ENCODE measurements around the gene MLLT6. TPM values are rescaled to one million over a fixed set of nuclear protein-coding genes. Genes with fewer than 3 reads are reported as not detected.

MLLT6 gene
- total RNA-seq, 2 experiments from 2014 or later: 211 to 219 TPM

DNA sequence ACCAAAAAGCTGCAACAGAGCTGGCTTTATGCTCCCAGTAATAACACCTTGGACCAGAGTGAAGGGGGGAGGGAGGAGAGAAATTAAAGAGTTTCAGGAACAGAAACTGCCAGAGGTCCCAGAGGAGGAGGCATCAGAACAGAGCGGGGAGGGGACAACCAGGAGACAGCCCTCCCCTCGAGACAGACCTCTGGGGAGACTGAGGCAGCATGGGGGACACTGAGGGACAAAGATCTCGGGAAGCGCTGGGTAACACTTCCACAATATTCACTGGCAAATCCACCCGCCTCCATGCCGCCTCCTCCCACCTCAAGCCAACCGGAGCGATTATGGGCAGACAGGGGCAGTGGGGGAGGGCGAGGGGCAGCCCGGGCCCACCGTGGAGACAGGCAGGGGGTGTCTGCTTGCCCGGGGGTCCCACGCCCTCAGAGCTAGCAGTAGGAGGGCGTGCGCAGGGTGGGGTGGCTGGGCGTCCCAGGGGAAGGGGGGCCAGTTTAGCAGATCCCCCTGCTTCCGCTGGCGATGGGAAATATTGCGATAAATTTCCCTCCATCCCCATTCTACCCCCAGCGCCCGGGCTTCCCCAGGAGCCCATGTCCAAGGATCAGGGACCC, 41.9 kb downstream of the MLLT6 start:
- no peak for DNase-seq
- peaks cover 53% of the 10 kb centered on the region for H3K27me3 Mint-ChIP-seq (ENCODE audit: low read depth)
- no peaks in the 10 kb centered on the region for H3K9me3 Mint-ChIP-seq (ENCODE audit: insufficient read depth)
- H3K27ac Mint-ChIP-seq: no peak overlapping the region
- H3K4me1 Mint-ChIP-seq (ENCODE audit: low read depth): peaks cover 47% of the 10 kb centered on the region
- no peak for ATAC-seq
- POLR2A ChIA-PET: interaction anchor here (0.6 to 1.7 kb wide), 3 partner anchors 19 to 858 kb away, joined by 4 read pairs; partner anchors contain the start of gene MLLT6
- peaks cover 3% of the 10 kb centered on the region for H3K36me3 Mint-ChIP-seq (ENCODE audit: low read depth)
- peak overlapping the region; percentile 34 for H3K4me3 Mint-ChIP-seq
- CTCF ChIA-PET: interaction anchor here (0.9 to 2.2 kb wide), 5 partner anchors 12 to 79 kb away, joined by 3 to 9 read pairs (median 3); partner anchors contain the start of gene CISD3

GRCh38 chr17:38747463-38748148, 42.5 kb downstream of the MLLT6 start:
- ATAC-seq: no peak
- H3K36me3 Mint-ChIP-seq (ENCODE audit: low read depth): peaks cover 5% of the 10 kb centered on the region
- ChIA-PET CTCF (interaction anchor here (0.7 to 1.2 kb wide), 2 partner anchors 17 to 1615 kb away, joined by 3 read pairs; partner anchors contain the start of gene CISD3), POLR2A (no interaction called here)
- H3K4me1 Mint-ChIP-seq (ENCODE audit: low read depth): peaks cover 45% of the 10 kb centered on the region
- no peak for DNase-seq
- H3K4me3 Mint-ChIP-seq: peak overlapping the region; percentile 62
- peaks cover 53% of the 10 kb centered on the region for H3K27me3 Mint-ChIP-seq (ENCODE audit: low read depth)
- no peaks in the 10 kb centered on the region for H3K9me3 Mint-ChIP-seq (ENCODE audit: insufficient read depth)
- no peak overlapping the region for H3K27ac Mint-ChIP-seq

- DNase-seq (no peak), ATAC-seq (no peak)
- ChIA-PET CTCF (interaction anchor here (0.7 kb wide), 1 partner anchor 1614 kb away, joined by 3 read pairs; no protein-coding TSS in a partner anchor), POLR2A (no interaction called here)
- peak within 1 kb of the TSS; percentile 99 for H3K4me3 Mint-ChIP-seq
- H3K27me3 Mint-ChIP-seq (ENCODE audit: low read depth): peaks cover 53% of the 10 kb centered on the region
- no peak within 1 kb of the TSS for H3K27ac Mint-ChIP-seq
- peaks cover 43% of the 10 kb centered on the region for H3K4me1 Mint-ChIP-seq (ENCODE audit: low read depth)
- H3K36me3 Mint-ChIP-seq (ENCODE audit: low read depth): peaks cover 10% of the 10 kb centered on the region
- H3K9me3 Mint-ChIP-seq (ENCODE audit: insufficient read depth): no peaks in the 10 kb centered on the region
Observed at GRCh38 chr17:38748149-38748891, 43.2 kb downstream of the MLLT6 start, which contains the start of gene PCGF2. PCGF2 (minus strand) TSS chr17:38748336; CDS start chr17:38740402, 7,934 bp downstream.

DNA sequence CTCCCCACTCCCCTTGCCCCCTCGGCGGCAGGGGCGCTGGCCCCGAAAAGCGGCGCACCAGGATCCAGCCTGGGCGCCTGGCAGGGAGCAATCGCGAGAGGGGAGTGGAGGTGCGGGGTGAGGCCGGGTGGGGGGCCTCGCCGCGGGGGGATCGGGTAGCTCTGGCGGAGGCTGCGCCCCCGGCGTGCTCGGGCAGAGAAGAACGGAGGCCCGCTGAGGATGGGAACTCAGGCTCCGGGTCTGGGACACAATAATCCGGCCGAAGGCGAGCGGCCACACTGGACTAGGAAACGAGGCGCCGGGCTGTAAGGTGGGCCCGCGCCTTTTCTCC, 43.8 kb downstream of the MLLT6 start:
- DNase-seq (no peak), ATAC-seq (no peak)
- ChIA-PET CTCF (interaction anchor here (1.1 kb wide), 1 partner anchor 14 kb away, joined by 8 read pairs; no protein-coding TSS in a partner anchor), POLR2A (no interaction called here)
- Mint-ChIP-seq H3K27me3 (ENCODE audit: low read depth) (peaks cover 53% of the 10 kb centered on the region), H3K4me3 (peak overlapping the region; percentile 99), H3K36me3 (ENCODE audit: low read depth) (peaks cover 13% of the 10 kb centered on the region), H3K27ac (no peak overlapping the region), H3K9me3 (ENCODE audit: insufficient read depth) (no peaks in the 10 kb centered on the region), H3K4me1 (ENCODE audit: low read depth) (peaks cover 47% of the 10 kb centered on the region)

DNA sequence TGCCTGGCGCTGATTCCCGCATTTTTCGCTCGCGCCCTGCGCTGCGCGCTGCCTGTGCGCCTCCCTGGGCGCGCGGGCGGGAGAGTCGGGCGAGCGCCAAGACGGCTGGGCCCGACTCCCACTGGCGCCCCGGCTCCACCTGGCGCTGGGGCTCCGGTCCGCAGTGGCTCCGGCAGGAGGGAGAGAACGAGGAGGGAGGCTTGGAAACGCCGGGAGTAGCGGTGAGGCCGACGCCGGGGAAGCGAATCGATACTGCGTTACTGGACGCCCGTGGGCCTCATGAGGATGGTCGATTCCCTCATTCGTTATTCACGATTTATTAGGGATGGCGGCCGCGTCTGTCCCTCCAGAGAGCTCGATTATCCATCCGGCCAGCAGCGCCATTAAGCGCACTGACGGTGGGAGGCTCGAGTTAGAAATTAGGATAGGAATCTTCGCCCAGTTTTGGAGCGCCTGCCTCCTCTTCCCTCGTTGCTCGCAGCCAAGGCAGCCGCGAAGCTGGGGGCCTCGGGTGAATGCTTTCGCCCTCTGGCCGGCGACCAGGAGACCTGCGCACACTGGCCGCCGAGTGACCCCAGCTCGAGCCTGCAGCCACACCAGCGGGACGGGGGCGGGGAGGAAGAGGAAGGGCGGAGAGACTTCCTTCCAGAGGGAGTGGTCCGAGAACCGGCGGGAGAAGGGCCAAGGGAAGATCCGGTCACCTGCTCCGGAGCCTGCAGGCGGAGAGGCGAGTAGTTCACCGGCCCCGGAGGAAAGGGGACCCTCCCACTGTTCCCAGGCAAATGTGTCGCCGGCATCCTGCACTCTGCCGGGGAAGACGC, 44.4 kb downstream of the MLLT6 start:
- ATAC-seq (no peak), DNase-seq (no peak)
- H3K9me3 Mint-ChIP-seq (ENCODE audit: insufficient read depth): no peaks in the 10 kb centered on the region
- H3K27me3 Mint-ChIP-seq (ENCODE audit: low read depth): peaks cover 50% of the 10 kb centered on the region
- no peak overlapping the region for H3K27ac Mint-ChIP-seq
- CTCF ChIA-PET: interaction anchor here (0.8 to 1.1 kb wide), 2 partner anchors 14 to 19 kb away, joined by 3 to 8 read pairs; partner anchors contain the start of gene CISD3
- H3K36me3 Mint-ChIP-seq (ENCODE audit: low read depth): peaks cover 16% of the 10 kb centered on the region
- peak overlapping the region; percentile 99 for H3K4me3 Mint-ChIP-seq
- peaks cover 50% of the 10 kb centered on the region for H3K4me1 Mint-ChIP-seq (ENCODE audit: low read depth)
- POLR2A ChIA-PET: no interaction called here

DNA sequence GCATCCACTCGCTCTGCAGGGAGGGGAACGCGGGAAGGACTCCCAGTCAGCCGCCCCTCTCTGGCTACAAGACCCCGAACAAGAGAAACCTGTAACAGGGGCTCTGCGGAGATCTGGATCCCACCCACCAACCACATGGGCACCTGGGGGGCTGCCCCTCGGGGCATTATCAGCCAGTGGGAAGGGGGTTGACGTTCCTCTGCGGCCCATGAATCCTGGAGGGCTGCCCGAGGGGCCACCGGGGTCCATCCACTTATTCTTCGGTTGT, 44.9 kb downstream of the MLLT6 start:
- no peaks in the 10 kb centered on the region for H3K9me3 Mint-ChIP-seq (ENCODE audit: insufficient read depth)

GRCh38 chr17:38750312-38751121, 45.4 kb downstream of the MLLT6 start:
- Mint-ChIP-seq H3K36me3 (ENCODE audit: low read depth) (peaks cover 20% of the 10 kb centered on the region), H3K9me3 (ENCODE audit: insufficient read depth) (no peaks in the 10 kb centered on the region), H3K4me1 (ENCODE audit: low read depth) (peaks cover 54% of the 10 kb centered on the region), H3K27me3 (ENCODE audit: low read depth) (peaks cover 44% of the 10 kb centered on the region), H3K27ac (no peak overlapping the region), H3K4me3 (peak overlapping the region; percentile 99)
- ChIA-PET CTCF (interaction anchor here (1.1 to 2.8 kb wide), 3 partner anchors 11 to 19 kb away, joined by 5 to 18 read pairs (median 6); no protein-coding TSS in a partner anchor), POLR2A (interaction anchor here (0.9 to 1.1 kb wide), 3 partner anchors 15 to 449 kb away, joined by 3 read pairs; partner anchors contain the start of genes MLLT6 and RPL19)
- DNase-seq: no peak
- no peak for ATAC-seq

More for the DNA sequence above, 44.9 kb downstream of the MLLT6 start:
- Mint-ChIP-seq H3K27ac (no peak overlapping the region), H3K36me3 (ENCODE audit: low read depth) (peaks cover 19% of the 10 kb centered on the region), H3K4me1 (ENCODE audit: low read depth) (peaks cover 54% of the 10 kb centered on the region), H3K4me3 (peak overlapping the region; percentile 99), H3K27me3 (ENCODE audit: low read depth) (peaks cover 45% of the 10 kb centered on the region)
- POLR2A ChIA-PET: interaction anchor here (0.9 kb wide), 1 partner anchor 45 kb away, joined by 3 read pairs; the partner anchor contains the start of gene MLLT6
- CTCF ChIA-PET: interaction anchor here (0.8 to 2.8 kb wide), 3 partner anchors 15 to 19 kb away, joined by 3 to 18 read pairs (median 8); partner anchors contain the start of gene CISD3
- ATAC-seq: no peak
- DNase-seq: no peak

GRCh38 chr17:38751144-38751807, 46.2 kb downstream of the MLLT6 start:
- H3K9me3 Mint-ChIP-seq (ENCODE audit: insufficient read depth): no peaks in the 10 kb centered on the region
- peaks cover 36% of the 10 kb centered on the region for H3K27me3 Mint-ChIP-seq (ENCODE audit: low read depth)
- H3K36me3 Mint-ChIP-seq (ENCODE audit: low read depth): peaks cover 27% of the 10 kb centered on the region
- POLR2A ChIA-PET: interaction anchor here (0.6 to 1.5 kb wide), 9 partner anchors 11 to 448 kb away, joined by 3 to 9 read pairs (median 3); partner anchors contain the start of genes CWC25, MLLT6 and RPL19
- CTCF ChIA-PET: interaction anchor here (0.9 to 2.8 kb wide), 9 partner anchors 10 to 193 kb away, joined by 3 to 18 read pairs (median 5); no protein-coding TSS in a partner anchor
- H3K4me3 Mint-ChIP-seq: peak overlapping the region; percentile 99
- H3K4me1 Mint-ChIP-seq (ENCODE audit: low read depth): peaks cover 46% of the 10 kb centered on the region
- ATAC-seq (no peak), DNase-seq (no peak)
- peak overlapping the region; percentile 99 for H3K27ac Mint-ChIP-seq

DNA sequence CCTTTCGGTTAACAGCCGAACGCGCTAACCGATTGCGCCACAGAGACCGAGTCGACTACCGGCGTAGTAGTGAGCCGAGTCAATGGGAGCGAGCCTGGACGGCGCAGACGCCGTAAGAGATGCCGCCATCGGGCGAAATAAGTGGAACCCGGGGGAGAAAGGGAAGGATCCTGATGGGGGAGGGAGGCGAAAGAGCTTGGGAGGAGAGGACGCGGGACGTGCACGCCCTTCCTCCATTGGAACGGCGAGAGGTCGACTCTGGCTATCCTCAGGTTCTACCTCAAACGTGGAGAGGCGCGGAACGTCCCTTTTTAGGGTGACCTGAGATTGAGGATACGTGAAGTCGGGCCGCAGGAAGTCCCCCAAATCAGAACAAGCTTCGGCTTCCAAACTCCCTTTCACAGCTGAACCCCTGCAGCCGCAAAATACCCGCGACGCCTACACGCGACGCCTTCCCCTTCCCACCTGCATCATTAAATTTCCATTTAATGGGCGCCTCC, 46.8 kb downstream of the MLLT6 start:
- DNase-seq (peak; percentile 89), ATAC-seq (peak; percentile 36)

More for the DNA sequence above, 46.8 kb downstream of the MLLT6 start:
- H3K4me3 Mint-ChIP-seq: peak overlapping the region; percentile 99
- no peaks in the 10 kb centered on the region for H3K9me3 Mint-ChIP-seq (ENCODE audit: insufficient read depth)
- POLR2A ChIA-PET: interaction anchor here (0.6 to 1.5 kb wide), 10 partner anchors 9 to 972 kb away, joined by 3 to 9 read pairs (median 4); partner anchors contain the start of genes CWC25 and MLLT6
- H3K27me3 Mint-ChIP-seq (ENCODE audit: low read depth): peaks cover 30% of the 10 kb centered on the region
- peaks cover 30% of the 10 kb centered on the region for H3K36me3 Mint-ChIP-seq (ENCODE audit: low read depth)
- peak overlapping the region; percentile 99 for H3K27ac Mint-ChIP-seq
- peaks cover 41% of the 10 kb centered on the region for H3K4me1 Mint-ChIP-seq (ENCODE audit: low read depth)
- CTCF ChIA-PET: interaction anchor here (0.7 to 2.8 kb wide), 16 partner anchors 10 to 413 kb away, joined by 3 to 18 read pairs (median 4); partner anchors contain the start of gene LASP1

Data from activated CD8-positive, alpha-beta T cell treated with anti-CD3 and anti-CD28 coated beads, Interleukin-2, amount 10 ng/mL, durations not matched to agents 7 days and 5 days (primary cell).